Transverse colon (tissue), 4 donors: ENCODE measurements around the gene DCST2.

Experiments used
- EP300 ChIP-seq: sonication (generic); formaldehyde crosslinking; IDR thresholded peaks from one replicate; pipeline ENCODE4 v1.6.1; 2017; ENCODE audit warnings: antibody characterized with exemption, low read depth
- POLR2A ChIP-seq: fragments of 450-650 bp; IDR thresholded peaks from one replicate; pipeline ENCODE4 v1.6.1; 2016; ENCODE audit warnings: antibody characterized with exemption, mild to moderate bottlenecking, moderate library complexity
- POLR2AphosphoS5 ChIP-seq, 3 donors: sonication (generic); formaldehyde crosslinking; IDR thresholded peaks; one replicate each; pipeline ENCODE4 v1.6.1; 2016; ENCODE audit warnings: antibody characterized with exemption in 3 of 3
- TF ChIP-seq, protein P1 (sequence below), 5 experiments: fragments of 200-600 bp in 3 of 5; fragments of 450-650 bp in 2 of 5; sonication (generic) in 3 of 5; IDR thresholded peaks; 1 replicate in 2 of 5; 2 replicates in 3 of 5; pipeline ENCODE4 v1.5.1; 2016 to 2017; ENCODE audit warnings: antibody characterized with exemption in 5 of 5, inconsistent platforms in 3 of 5, mild to moderate bottlenecking in 2 of 5, moderate library complexity in 1 of 5

DNA sequence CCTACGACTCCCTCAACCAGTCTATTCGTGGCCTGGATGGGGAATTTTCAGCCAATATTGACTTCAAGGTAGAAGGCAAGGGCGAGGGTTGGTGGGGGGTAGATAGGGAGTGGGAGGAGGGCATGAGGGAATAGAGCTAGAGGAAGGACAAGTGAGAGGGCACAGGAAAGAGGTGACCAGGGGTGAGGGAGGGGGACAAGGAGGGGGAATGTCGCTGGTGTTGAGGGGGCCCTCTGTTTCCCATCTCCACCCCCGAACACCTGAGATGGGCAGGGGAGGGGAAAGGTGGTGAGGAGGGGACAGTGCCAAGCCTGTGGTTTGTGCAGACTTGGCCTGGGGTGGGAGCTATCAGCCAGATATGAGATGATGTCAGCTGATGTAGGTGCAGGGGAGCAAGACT lies 9.2 kb upstream of the DCST2 start:
- TF ChIP-seq POLR2A (no peak), POLR2AphosphoS5 (IDR thresholded peaks at IDR 0.05) (no peak), EP300 (no peak)
- TF ChIP-seq, protein P1, sequence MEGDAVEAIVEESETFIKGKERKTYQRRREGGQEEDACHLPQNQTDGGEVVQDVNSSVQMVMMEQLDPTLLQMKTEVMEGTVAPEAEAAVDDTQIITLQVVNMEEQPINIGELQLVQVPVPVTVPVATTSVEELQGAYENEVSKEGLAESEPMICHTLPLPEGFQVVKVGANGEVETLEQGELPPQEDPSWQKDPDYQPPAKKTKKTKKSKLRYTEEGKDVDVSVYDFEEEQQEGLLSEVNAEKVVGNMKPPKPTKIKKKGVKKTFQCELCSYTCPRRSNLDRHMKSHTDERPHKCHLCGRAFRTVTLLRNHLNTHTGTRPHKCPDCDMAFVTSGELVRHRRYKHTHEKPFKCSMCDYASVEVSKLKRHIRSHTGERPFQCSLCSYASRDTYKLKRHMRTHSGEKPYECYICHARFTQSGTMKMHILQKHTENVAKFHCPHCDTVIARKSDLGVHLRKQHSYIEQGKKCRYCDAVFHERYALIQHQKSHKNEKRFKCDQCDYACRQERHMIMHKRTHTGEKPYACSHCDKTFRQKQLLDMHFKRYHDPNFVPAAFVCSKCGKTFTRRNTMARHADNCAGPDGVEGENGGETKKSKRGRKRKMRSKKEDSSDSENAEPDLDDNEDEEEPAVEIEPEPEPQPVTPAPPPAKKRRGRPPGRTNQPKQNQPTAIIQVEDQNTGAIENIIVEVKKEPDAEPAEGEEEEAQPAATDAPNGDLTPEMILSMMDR (IDR thresholded peaks at IDR 0.05): no peak
